Mesothelial cell of epicardium (in vitro differentiated cells): ENCODE measurements around the gene CNRIP1. TPM values are rescaled to one million over a fixed set of nuclear protein-coding genes. Genes with fewer than 3 reads are reported as not detected.

Experiments used
- DNase-seq, 2 experiments: peaks; one replicate each; pipeline ENCODE4 v3.0.0; 2021; ENCODE audit warnings: low spot score in 2 of 2; ENCODE audit not compliant: unreplicated experiment in 2 of 2
- H3K27ac Mint-ChIP-seq: 2 replicates; pipeline ENCODE4 v1.8.0; 2021; ENCODE audit warnings: mixed read lengths
- H3K27me3 Mint-ChIP-seq: 2 replicates; pipeline ENCODE4 v1.8.0; 2021; ENCODE audit warnings: low read depth, mixed read lengths
- H3K36me3 Mint-ChIP-seq: 2 replicates; pipeline ENCODE4 v1.8.0; 2021; ENCODE audit warnings: mixed read lengths
- H3K4me1 Mint-ChIP-seq: 2 replicates; pipeline ENCODE4 v1.8.0; 2021; ENCODE audit warnings: mixed read lengths
- H3K4me3 Mint-ChIP-seq: 2 replicates; pipeline ENCODE4 v1.8.0; 2021; ENCODE audit warnings: mild to moderate bottlenecking, moderate library complexity, mixed read lengths
- H3K9me3 Mint-ChIP-seq: 2 replicates; pipeline ENCODE4 v1.8.0; 2021; ENCODE audit warnings: mixed read lengths
- CTCF ChIP-seq: fragments of 200-600 bp; sonication (generic); IDR thresholded peaks from one replicate; pipeline ENCODE4 v1.5.0; 2021; ENCODE audit warnings: antibody characterized with exemption; ENCODE audit not compliant: unreplicated experiment
- total RNA-seq: library from RNA; stranded (reverse); gene quantifications from 3 replicates; pipeline ENCODE4 v1.2.1, GENCODE V29; 2021

CNRIP1 gene
- 4.9 to 5.6 TPM (median 5.2 TPM) in 3 replicates for total RNA-seq

GRCh38 chr2:68319398-68320117 is at the start of gene CNRIP1:
Gene CNRIP1, minus strand, starts transcription at chr2:68319949. Its CDS starts 549 bp downstream, at chr2:68319400.
- H3K9me3 Mint-ChIP-seq, result peaks cover under 1% of the 10 kb centered on the region
- peak within 1 kb of the TSS; percentile 59 for H3K27ac Mint-ChIP-seq

GRCh38 chr2:68369337-68369734 is 49.6 kb upstream of the CNRIP1 start:
- Mint-ChIP-seq H3K27me3 (peaks cover 3% of the 10 kb centered on the region), H3K9me3 (no peaks in the 10 kb centered on the region), H3K4me1 (peaks cover 5% of the 10 kb centered on the region), H3K27ac (no peak overlapping the region), H3K4me3 (no peak overlapping the region), H3K36me3 (no peaks in the 10 kb centered on the region)
- no peak for DNase-seq
- no peak for TF ChIP-seq CTCF

More at GRCh38 chr2:68319398-68320117, at the start of gene CNRIP1:
- peak; percentile 38 to 66 for DNase-seq
- Mint-ChIP-seq H3K27me3 (peaks cover 87% of the 10 kb centered on the region), H3K4me1 (peaks cover 11% of the 10 kb centered on the region), H3K36me3 (peaks cover 4% of the 10 kb centered on the region), H3K4me3 (peak within 1 kb of the TSS; percentile 78)
- TF ChIP-seq CTCF, result no peak

GRCh38 chr2:68368654-68369336 is 49.0 kb upstream of the CNRIP1 start:
- H3K4me3 Mint-ChIP-seq, result no peak overlapping the region
- no peaks in the 10 kb centered on the region for H3K9me3 Mint-ChIP-seq
- peaks cover 5% of the 10 kb centered on the region for H3K4me1 Mint-ChIP-seq
- no peak for TF ChIP-seq CTCF
- H3K27ac Mint-ChIP-seq, result no peak overlapping the region
- no peaks in the 10 kb centered on the region for H3K36me3 Mint-ChIP-seq
- H3K27me3 Mint-ChIP-seq, result no peaks in the 10 kb centered on the region
- no peak for DNase-seq

GRCh38 chr2:68367953-68368653 is 48.4 kb upstream of the CNRIP1 start:
- H3K27me3 Mint-ChIP-seq, result no peaks in the 10 kb centered on the region
- no peaks in the 10 kb centered on the region for H3K9me3 Mint-ChIP-seq
- H3K36me3 Mint-ChIP-seq, result no peaks in the 10 kb centered on the region
- no peak overlapping the region for H3K27ac Mint-ChIP-seq
- no peak overlapping the region for H3K4me3 Mint-ChIP-seq
- no peak for DNase-seq
- TF ChIP-seq CTCF, result no peak
- H3K4me1 Mint-ChIP-seq, result peaks cover 5% of the 10 kb centered on the region

GRCh38 chr2:68366083-68366560 is 46.4 kb upstream of the CNRIP1 start:
- peaks cover 7% of the 10 kb centered on the region for H3K9me3 Mint-ChIP-seq
- no peak for DNase-seq
- no peaks in the 10 kb centered on the region for H3K36me3 Mint-ChIP-seq
- H3K27ac Mint-ChIP-seq, result no peak overlapping the region
- H3K4me3 Mint-ChIP-seq, result no peak overlapping the region
- no peak for TF ChIP-seq CTCF
- H3K27me3 Mint-ChIP-seq, result no peaks in the 10 kb centered on the region
- peaks cover 5% of the 10 kb centered on the region for H3K4me1 Mint-ChIP-seq
